ENCODE measurements around the gene MFAP4. TPM values are rescaled to one million over a fixed set of nuclear protein-coding genes. Genes with fewer than 3 reads are reported as not detected.

MFAP4 gene
- total RNA-seq, 4 donors from 2014 or later = 89.3 to 282 (median 165) TPM

- H3K4me3 ChIP-seq = no peak overlapping the region
- no CpG with 5 or more reads among the region's 13 CpGs for WGBS, 2 donors (ENCODE audit: low coverage in 1 of 2)
- no peak for ATAC-seq
- H3K9me3 ChIP-seq = no peaks in the 10 kb centered on the region
- H3K36me3 ChIP-seq = no peaks in the 10 kb centered on the region
- H3K27me3 ChIP-seq = no peaks in the 10 kb centered on the region
- H3K4me1 ChIP-seq = peaks cover 3 to 64% (median 20%) of the 10 kb centered on the region in 3 donors
- no peak for TF ChIP-seq CTCF (IDR thresholded peaks at IDR 0.05)
- no peak for TF ChIP-seq POLR2A (IDR thresholded peaks at IDR 0.05)
- no peak for TF ChIP-seq POLR2AphosphoS5 (IDR thresholded peaks at IDR 0.05)
- TF ChIP-seq EP300 (IDR thresholded peaks at IDR 0.05) = no peak
- no peak overlapping the region for H3K27ac ChIP-seq
Observed at GRCh38 chr17:19343671-19344151, 43.3 kb downstream of the MFAP4 start.

GRCh38 chr17:19343256-19343630, 43.7 kb downstream of the MFAP4 start:
- Histone ChIP-seq H3K9me3 (no peaks in the 10 kb centered on the region), H3K27ac (no peak overlapping the region), H3K36me3 (no peaks in the 10 kb centered on the region), H3K27me3 (no peaks in the 10 kb centered on the region), H3K4me1 (peaks cover 3 to 64% (median 20%) of the 10 kb centered on the region in 3 donors), H3K4me3 (no peak overlapping the region)
- TF ChIP-seq POLR2AphosphoS5 (IDR thresholded peaks at IDR 0.05) (no peak), EP300 (IDR thresholded peaks at IDR 0.05) (no peak), POLR2A (IDR thresholded peaks at IDR 0.05) (no peak), CTCF (IDR thresholded peaks at IDR 0.05) (no peak)
- WGBS, 2 donors (ENCODE audit: low coverage in 1 of 2) = 67 to 80% methylated on average over 1 of the region's 7 CpGs
- no peak for ATAC-seq

GRCh38 chr17:19342611-19343255, 44.3 kb downstream of the MFAP4 start:
- Histone ChIP-seq H3K27me3 (no peaks in the 10 kb centered on the region), H3K4me3 (no peak overlapping the region), H3K9me3 (no peaks in the 10 kb centered on the region), H3K27ac (no peak overlapping the region), H3K4me1 (peaks cover 3 to 66% (median 20%) of the 10 kb centered on the region in 3 donors), H3K36me3 (no peaks in the 10 kb centered on the region)
- no peak for ATAC-seq
- TF ChIP-seq EP300 (IDR thresholded peaks at IDR 0.05) (no peak), POLR2AphosphoS5 (IDR thresholded peaks at IDR 0.05) (no peak), CTCF (IDR thresholded peaks at IDR 0.05) (no peak), POLR2A (IDR thresholded peaks at IDR 0.05) (no peak)
- no CpG with 5 or more reads among the region's 7 CpGs for WGBS, 2 donors (ENCODE audit: low coverage in 1 of 2)

- Histone ChIP-seq H3K36me3 (peaks cover 0 to 1% of the 10 kb centered on the region in 2 donors), H3K27ac (no peak overlapping the region), H3K9me3 (no peaks in the 10 kb centered on the region), H3K4me1 (peaks cover 3 to 66% (median 13%) of the 10 kb centered on the region in 3 donors), H3K27me3 (no peaks in the 10 kb centered on the region), H3K4me3 (no peak overlapping the region)
- WGBS, 2 donors (ENCODE audit: low coverage in 1 of 2) = 59 to 63% methylated on average over 12 to 14 of the region's 20 CpGs
- no peak for ATAC-seq
- TF ChIP-seq POLR2AphosphoS5 (IDR thresholded peaks at IDR 0.05) = peak; percentile 26
- no peak for TF ChIP-seq POLR2A (IDR thresholded peaks at IDR 0.05)
Observed at GRCh38 chr17:19341641-19342610, 45.1 kb downstream of the MFAP4 start.

- H3K27me3 ChIP-seq = no peaks in the 10 kb centered on the region
- ATAC-seq = no peak
- TF ChIP-seq POLR2A (IDR thresholded peaks at IDR 0.05) (no peak), POLR2AphosphoS5 (IDR thresholded peaks at IDR 0.05) (no peak), CTCF (IDR thresholded peaks at IDR 0.05) (no peak), EP300 (IDR thresholded peaks at IDR 0.05) (no peak)
- WGBS, 2 donors (ENCODE audit: low coverage in 1 of 2) = 65 to 83% methylated on average over 1 to 6 of the region's 7 CpGs
- H3K9me3 ChIP-seq = no peaks in the 10 kb centered on the region
- H3K27ac ChIP-seq = no peak overlapping the region
- peaks cover 1 to 59% (median 6%) of the 10 kb centered on the region in 3 donors for H3K4me1 ChIP-seq
- peaks cover 0 to 8% of the 10 kb centered on the region in 2 donors for H3K36me3 ChIP-seq
- no peak overlapping the region for H3K4me3 ChIP-seq
Observed at GRCh38 chr17:19341211-19341631, 45.8 kb downstream of the MFAP4 start.
